ENCODE data around the gene RANBP10. TPM values are rescaled to one million over a fixed set of nuclear protein-coding genes. Genes with fewer than 3 reads are reported as not detected.

Gene RANBP10
- total RNA-seq, 1 experiment from 2014 or later: 15.6 TPM

DNA sequence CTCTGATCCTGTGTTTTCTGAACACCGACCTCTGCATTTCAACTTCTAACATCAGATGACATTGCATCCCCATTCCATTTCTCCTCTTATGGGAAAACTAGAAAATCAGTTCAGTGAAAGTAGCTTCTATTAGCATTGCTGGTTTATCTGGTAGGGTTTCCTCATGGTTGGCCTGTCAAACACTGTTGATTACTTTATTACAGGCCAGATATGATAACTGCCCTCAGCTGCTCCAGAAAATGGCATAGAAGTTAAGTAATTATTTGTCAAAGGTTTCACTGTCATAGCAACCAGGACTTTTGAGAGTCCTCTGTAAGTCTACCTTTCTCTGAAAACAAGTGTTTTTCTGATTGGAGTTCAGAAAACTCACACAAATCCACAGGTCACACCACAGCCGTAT lies 90.3 kb downstream of the RANBP10 start:
- H3K23ac ChIP-seq (ENCODE audit: insufficient read length, low read depth, low read length): no peak overlapping the region
- H3K14ac ChIP-seq (ENCODE audit: insufficient read depth, low read length): no peak overlapping the region
- no peak overlapping the region for H3K4me2 ChIP-seq (ENCODE audit: insufficient read depth, insufficient read length, low read length)
- no peak overlapping the region for H2AFZ ChIP-seq (ENCODE audit: low read length)
- peaks cover 3% of the 10 kb centered on the region for H3K27me3 Mint-ChIP-seq (ENCODE audit: low read depth)
- H3K36me3 Mint-ChIP-seq (ENCODE audit: insufficient read depth in 1 of 3, low read depth in 3 of 3): peaks cover 1 to 14% (median 7%) of the 10 kb centered on the region in 3 experiments; a peak in 4 of 7 replicates
- H4K91ac ChIP-seq (ENCODE audit: insufficient read length, low read depth, low read length): no peak overlapping the region
- WGBS (ENCODE audit: extremely low coverage, insufficient read length, low lambda C conversion rate): no CpG with 5 or more reads among the region's 2 CpGs
- DNase-seq: no peak
- H2BK12ac ChIP-seq (ENCODE audit: insufficient read length, low read depth, low read length): no peak overlapping the region
- H3K9ac ChIP-seq (ENCODE audit: extremely low read depth, insufficient read length, low read length): no peak overlapping the region
- H3K23me2 ChIP-seq (ENCODE audit: insufficient read length, low read depth, low read length, poor library complexity, severe bottlenecking): peaks cover 14% of the 10 kb centered on the region
- no peak overlapping the region for H2BK20ac ChIP-seq (ENCODE audit: low read depth, low read length, poor library complexity, severe bottlenecking)
- H2AK5ac ChIP-seq (ENCODE audit: insufficient read length, low read length): no peak overlapping the region
- no peak overlapping the region for H3K4me3 Mint-ChIP-seq
- TF ChIP-seq, protein P1, sequence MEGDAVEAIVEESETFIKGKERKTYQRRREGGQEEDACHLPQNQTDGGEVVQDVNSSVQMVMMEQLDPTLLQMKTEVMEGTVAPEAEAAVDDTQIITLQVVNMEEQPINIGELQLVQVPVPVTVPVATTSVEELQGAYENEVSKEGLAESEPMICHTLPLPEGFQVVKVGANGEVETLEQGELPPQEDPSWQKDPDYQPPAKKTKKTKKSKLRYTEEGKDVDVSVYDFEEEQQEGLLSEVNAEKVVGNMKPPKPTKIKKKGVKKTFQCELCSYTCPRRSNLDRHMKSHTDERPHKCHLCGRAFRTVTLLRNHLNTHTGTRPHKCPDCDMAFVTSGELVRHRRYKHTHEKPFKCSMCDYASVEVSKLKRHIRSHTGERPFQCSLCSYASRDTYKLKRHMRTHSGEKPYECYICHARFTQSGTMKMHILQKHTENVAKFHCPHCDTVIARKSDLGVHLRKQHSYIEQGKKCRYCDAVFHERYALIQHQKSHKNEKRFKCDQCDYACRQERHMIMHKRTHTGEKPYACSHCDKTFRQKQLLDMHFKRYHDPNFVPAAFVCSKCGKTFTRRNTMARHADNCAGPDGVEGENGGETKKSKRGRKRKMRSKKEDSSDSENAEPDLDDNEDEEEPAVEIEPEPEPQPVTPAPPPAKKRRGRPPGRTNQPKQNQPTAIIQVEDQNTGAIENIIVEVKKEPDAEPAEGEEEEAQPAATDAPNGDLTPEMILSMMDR (conservative IDR thresholded peaks at IDR 0.05): no peak
- H3K4ac ChIP-seq (ENCODE audit: low read depth, low read length): no peak overlapping the region
- H3T11ph ChIP-seq (ENCODE audit: low read length): no peak overlapping the region
- no peaks in the 10 kb centered on the region; the same call in 1 of the 2 replicates for H3K27me3 ChIP-seq (ENCODE audit: insufficient read depth, low read length)
- no peaks in the 10 kb centered on the region for H3K79me1 ChIP-seq (ENCODE audit: insufficient read depth, low read depth, low read length, poor library complexity, severe bottlenecking)
- peaks cover 14% of the 10 kb centered on the region; the same call in 1 of the 2 replicates for H3K79me2 ChIP-seq (ENCODE audit: insufficient read depth, low read length)
- H3K27ac Mint-ChIP-seq: no peak overlapping the region
- peaks cover 4% of the 10 kb centered on the region; the same call in 1 of the 2 replicates for H3K4me1 ChIP-seq (ENCODE audit: insufficient read depth, low read length)
- no peaks in the 10 kb centered on the region for H4K20me1 ChIP-seq (ENCODE audit: control insufficient read depth, insufficient read depth, insufficient read length)
- H3K9me3 Mint-ChIP-seq: no peaks in the 10 kb centered on the region
- H4K5ac ChIP-seq (ENCODE audit: insufficient read length, low read depth, low read length): no peak overlapping the region
- no peak overlapping the region for H2BK5ac ChIP-seq (ENCODE audit: insufficient read length, low read length)
- H3K18ac ChIP-seq (ENCODE audit: insufficient read length, low read depth, low read length): no peak overlapping the region
- peaks cover 26 to 27% of the 10 kb centered on the region in 2 experiments for H3K4me1 Mint-ChIP-seq
- H2BK120ac ChIP-seq (ENCODE audit: low read depth, low read length, poor library complexity, severe bottlenecking): no peak overlapping the region
- H3K56ac ChIP-seq (ENCODE audit: insufficient read length, low read depth, low read length): no peak overlapping the region
- H4K8ac ChIP-seq (replicated peaks; ENCODE audit: insufficient read length, low read depth, low read length): no peak overlapping the region
- no peaks in the 10 kb centered on the region for H3K9me3 ChIP-seq (ENCODE audit: control insufficient read depth, low read depth, low read length)
- H2BK15ac ChIP-seq (ENCODE audit: low read depth, low read length): no peak overlapping the region
- H3K27ac ChIP-seq (ENCODE audit: insufficient read length, low read depth, low read length): no peak overlapping the region
